NCI-H2029 (cell line): Measurements from ENCODE around the gene TMEM164.

Experiments used
- DNase-seq: peaks from one replicate; lab custom pipeline; 2025; lab: John Stamatoyannopoulos, UW

Gene TMEM164

DNA sequence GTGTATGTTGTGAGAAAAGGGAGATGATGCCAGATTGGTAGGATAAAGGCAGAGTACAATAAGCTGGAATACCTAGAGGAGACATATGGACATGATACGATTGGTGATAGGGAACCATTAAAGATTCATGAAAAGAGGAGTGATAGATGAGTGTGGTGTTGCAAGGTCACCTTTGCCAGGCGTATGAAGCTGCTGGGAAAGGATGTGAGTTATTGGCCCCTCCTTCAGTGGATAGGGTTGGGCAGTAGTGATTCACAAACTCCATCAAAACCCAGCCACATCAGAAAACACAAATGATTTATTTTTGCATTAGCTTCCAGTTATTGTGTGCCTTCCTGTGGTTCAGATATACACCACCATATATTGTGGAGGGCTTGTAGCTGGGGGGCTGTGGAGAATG is 34.3 kb downstream of the TMEM164 start:
- DNase-seq, result no peak

- DNase-seq, result no peak
Observed at GRCh38 chrX:110038900-110039299, 36.0 kb downstream of the TMEM164 start.

- DNase-seq, result no peak
Observed at GRCh38 chrX:110041980-110042379, 39.1 kb downstream of the TMEM164 start.

GRCh38 chrX:110042496-110042895 is 39.6 kb downstream of the TMEM164 start:
- DNase-seq, result no peak

- DNase-seq, result no peak
Observed at GRCh38 chrX:110043506-110043905, 40.6 kb downstream of the TMEM164 start.

- DNase-seq, result no peak
Observed at GRCh38 chrX:110044346-110045249, 41.7 kb downstream of the TMEM164 start.

- DNase-seq, result peak; percentile 2
Observed at GRCh38 chrX:110045421-110045820, 42.5 kb downstream of the TMEM164 start.

GRCh38 chrX:110046001-110046400 is 43.1 kb downstream of the TMEM164 start:
- DNase-seq, result no peak

DNA sequence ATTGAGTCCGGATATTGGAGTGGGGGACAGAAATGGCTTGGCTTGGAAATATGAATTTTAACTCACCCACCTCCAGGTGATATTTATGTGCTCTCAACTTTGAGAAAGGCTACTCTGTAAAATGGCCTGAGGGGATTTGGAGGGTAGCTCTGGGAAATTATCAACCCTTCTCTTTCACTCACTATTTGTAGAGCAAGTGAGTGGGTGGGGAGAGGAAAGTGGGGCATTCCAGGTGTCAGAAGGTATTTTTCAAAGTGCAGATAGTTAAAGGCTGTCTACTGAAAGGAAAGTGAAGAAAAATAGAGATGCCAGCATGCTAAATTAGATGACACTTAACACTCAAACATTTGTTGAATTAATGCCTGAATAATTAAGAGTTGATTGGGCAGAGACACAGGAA is 44.1 kb downstream of the TMEM164 start:
- no peak for DNase-seq

- DNase-seq, result no peak
Observed at GRCh38 chrX:110049096-110049495, 46.2 kb downstream of the TMEM164 start.

GRCh38 chrX:110050386-110050785 is 47.5 kb downstream of the TMEM164 start:
- DNase-seq, result no peak

- no peak for DNase-seq
Observed at GRCh38 chrX:110050901-110051300, 48.0 kb downstream of the TMEM164 start.

DNA sequence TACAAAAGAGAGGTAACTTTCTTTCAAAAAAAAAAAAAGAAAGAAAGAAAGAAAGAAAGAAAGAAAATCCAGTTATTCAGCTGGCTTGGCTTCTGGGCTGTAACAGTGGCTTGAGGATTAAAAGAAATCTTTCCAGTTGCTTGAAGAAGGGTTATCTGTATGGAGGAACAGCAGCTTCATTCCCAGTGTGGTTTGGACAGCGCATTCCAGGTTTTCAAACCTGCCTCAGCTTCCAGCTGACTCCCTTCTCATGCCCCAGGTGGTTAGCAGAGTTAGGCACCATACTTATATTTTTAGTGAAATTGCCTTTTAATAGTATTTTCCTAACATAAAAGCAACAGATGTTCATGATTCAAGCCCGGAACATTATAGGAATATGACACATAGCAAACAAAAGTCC is 48.6 kb downstream of the TMEM164 start:
- no peak for DNase-seq

DNA sequence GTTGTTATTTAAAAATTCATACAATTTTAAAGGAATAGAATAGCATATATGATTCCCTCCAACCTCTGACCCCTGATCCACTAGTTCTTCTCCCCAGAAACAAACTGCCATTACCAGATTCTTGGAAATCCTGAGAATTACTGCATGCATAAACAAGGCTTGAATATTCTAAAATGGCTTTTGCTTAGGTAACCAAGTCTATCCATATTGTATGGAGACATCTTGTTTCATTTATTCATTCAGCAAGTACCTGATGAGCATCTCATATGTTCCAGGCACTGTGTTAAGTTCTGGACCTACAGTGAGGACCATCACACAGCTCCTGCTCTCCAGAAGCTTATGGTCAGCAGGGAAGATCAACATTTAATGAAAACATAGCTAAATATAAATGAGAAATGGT is 49.4 kb downstream of the TMEM164 start:
- DNase-seq, result no peak

DNA sequence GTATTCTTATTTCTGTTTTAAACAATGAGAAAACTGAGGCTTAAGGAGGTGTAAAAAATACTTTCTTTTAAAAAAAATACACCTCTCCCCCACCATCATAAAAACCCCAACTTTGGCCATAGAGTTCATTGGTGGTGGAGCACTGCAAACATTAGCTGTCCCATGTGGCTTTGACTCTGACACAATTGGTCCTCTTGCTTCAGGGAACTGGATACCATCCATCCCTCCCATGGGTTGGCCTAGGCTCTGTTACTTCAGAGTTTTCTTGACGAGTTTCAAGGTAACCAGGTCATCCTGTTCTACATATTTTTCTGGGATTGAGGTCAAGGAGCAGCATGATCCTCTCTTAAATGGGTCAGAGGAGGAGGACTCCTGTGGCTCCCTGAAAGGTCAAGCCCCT is 50.5 kb downstream of the TMEM164 start:
- no peak for DNase-seq

- DNase-seq, result no peak
Observed at GRCh38 chrX:110055616-110056015, 52.7 kb downstream of the TMEM164 start.

DNA sequence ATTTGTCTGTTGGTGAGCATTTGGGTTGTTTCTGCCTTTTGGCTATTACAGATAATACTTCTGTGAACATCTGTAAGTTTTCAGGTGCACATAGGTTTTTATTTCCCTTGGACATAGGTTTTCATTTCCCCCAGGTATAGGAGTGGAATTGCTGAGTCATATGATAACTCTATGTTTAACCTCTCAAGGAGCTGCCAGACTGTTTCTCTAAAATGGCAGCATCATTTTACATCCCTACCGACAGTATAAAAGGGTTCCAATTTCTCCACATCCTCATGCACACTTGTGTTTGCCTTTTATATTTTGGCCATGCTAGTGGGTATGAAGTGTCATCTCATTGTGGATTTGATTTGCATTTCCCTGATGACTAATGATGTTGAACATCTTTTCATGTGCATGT is 53.5 kb downstream of the TMEM164 start:
- peak; percentile 53 for DNase-seq

GRCh38 chrX:110059410-110059809 is 56.5 kb downstream of the TMEM164 start:
- no peak for DNase-seq

DNA sequence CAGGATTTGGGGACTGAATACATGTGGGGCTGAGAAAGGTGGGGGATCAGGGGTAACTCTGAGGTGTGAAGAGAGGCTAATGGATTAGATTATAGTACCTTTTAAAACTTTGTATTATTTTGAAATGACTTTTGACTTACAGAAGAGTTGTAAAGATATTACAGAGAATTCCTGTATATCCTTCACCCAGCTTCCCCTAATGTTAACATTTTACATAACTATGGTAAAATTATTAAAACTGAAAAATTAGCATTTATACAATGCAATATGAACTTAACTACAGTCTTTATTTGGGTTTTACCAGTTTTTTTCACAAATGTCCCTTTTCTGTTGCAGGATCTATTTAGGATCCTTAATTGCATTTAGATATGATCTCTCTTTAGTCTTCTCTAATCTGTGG is 57.4 kb downstream of the TMEM164 start:
- DNase-seq, result no peak

- DNase-seq, result no peak
Observed at GRCh38 chrX:110060846-110061537, 58.1 kb downstream of the TMEM164 start.

DNA sequence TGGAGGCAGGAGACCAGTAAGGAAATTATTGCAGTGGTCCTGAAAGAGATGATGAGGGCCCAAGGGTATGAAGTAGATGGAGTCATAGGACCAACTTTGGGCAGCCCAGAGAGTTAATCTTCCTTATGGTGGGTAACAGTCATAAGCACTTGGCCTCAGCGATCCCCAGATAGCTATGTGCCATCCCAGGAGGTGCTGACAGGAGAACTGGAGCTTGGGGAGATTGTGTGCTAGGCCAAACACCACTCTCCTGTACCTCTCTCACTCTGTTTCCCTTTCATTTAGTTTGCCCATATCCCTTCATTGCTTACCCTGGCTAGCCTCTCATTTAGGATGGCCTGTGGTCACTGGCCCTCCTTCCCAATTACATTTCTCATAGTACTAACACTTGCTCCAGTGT is 60.0 kb downstream of the TMEM164 start:
- no peak for DNase-seq

GRCh38 chrX:110066488-110067225 is 63.7 kb downstream of the TMEM164 start:
- DNase-seq, result no peak

- DNase-seq, result no peak
Observed at GRCh38 chrX:110070970-110071369, 68.1 kb downstream of the TMEM164 start.
